Upper lobe of left lung (tissue), 4 donors: ENCODE data around the gene ZNF775.

Experiments used
- EP300 ChIP-seq, 4 donors: sonication (generic); formaldehyde crosslinking; IDR thresholded peaks; one replicate each; pipeline ENCODE4 v1.5.1; 2017; ENCODE audit warnings: antibody characterized with exemption in 4 of 4, control low read depth in 2 of 4
- POLR2A ChIP-seq, 4 donors: fragments of 450-650 bp; IDR thresholded peaks; one replicate each; pipeline ENCODE4 v1.5.1; 2016 to 2017; ENCODE audit warnings: antibody characterized with exemption in 4 of 4, mild to moderate bottlenecking in 2 of 4
- POLR2AphosphoS5 ChIP-seq, 2 donors: sonication (generic); formaldehyde crosslinking; IDR thresholded peaks; one replicate each; pipeline ENCODE4 v1.5.1; 2017; ENCODE audit warnings: antibody characterized with exemption in 2 of 2
- TF ChIP-seq, protein P1 (sequence below), 6 experiments: fragments of 450-650 bp in 4 of 6; fragments of 200-600 bp in 2 of 6; sonication (generic) in 2 of 6; IDR thresholded peaks; one replicate each; pipeline ENCODE4 v1.5.1; 2016 to 2019; ENCODE audit warnings: antibody characterized with exemption in 6 of 6

DNA sequence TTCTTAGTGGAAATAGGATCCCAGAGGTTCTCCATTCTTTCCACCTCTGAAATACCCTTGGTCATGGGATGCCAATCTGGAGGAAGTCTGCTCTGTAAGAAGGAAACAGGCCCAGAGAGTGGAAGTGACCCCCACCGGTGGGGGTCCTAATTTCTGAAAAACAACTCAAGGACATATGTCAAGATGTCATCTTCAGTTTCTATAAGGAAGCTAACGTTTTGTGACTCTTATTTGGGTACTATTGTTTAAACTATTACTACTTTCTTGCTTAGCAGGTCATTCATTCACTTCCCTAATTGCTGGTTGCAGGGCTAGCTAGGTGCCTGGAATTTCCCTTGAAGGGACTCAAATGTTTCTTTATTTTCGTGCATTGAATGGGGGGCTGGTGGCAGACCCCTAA lies 1.9 kb upstream of the ZNF775 start:
- TF ChIP-seq, protein P1, sequence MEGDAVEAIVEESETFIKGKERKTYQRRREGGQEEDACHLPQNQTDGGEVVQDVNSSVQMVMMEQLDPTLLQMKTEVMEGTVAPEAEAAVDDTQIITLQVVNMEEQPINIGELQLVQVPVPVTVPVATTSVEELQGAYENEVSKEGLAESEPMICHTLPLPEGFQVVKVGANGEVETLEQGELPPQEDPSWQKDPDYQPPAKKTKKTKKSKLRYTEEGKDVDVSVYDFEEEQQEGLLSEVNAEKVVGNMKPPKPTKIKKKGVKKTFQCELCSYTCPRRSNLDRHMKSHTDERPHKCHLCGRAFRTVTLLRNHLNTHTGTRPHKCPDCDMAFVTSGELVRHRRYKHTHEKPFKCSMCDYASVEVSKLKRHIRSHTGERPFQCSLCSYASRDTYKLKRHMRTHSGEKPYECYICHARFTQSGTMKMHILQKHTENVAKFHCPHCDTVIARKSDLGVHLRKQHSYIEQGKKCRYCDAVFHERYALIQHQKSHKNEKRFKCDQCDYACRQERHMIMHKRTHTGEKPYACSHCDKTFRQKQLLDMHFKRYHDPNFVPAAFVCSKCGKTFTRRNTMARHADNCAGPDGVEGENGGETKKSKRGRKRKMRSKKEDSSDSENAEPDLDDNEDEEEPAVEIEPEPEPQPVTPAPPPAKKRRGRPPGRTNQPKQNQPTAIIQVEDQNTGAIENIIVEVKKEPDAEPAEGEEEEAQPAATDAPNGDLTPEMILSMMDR (IDR thresholded peaks at IDR 0.05) = no peak
- TF ChIP-seq POLR2A (IDR thresholded peaks at IDR 0.05) (no peak), EP300 (IDR thresholded peaks at IDR 0.05) (no peak), POLR2AphosphoS5 (IDR thresholded peaks at IDR 0.05) (no peak)
